Lower leg skin (tissue), 4 donors: ENCODE data around the gene TLNRD1. TPM values are rescaled to one million over a fixed set of nuclear protein-coding genes. Genes with fewer than 3 reads are reported as not detected.

Experiments used
- DNase-seq, 2 donors: peaks; one replicate each; pipeline ENCODE4 v3.0.0-alpha.2; 2019; ENCODE audit warnings: low spot score in 2 of 2
- H3K4me3 ChIP-seq: fragments of 200-600 bp; sonication (generic); 2 replicates; pipeline ENCODE4 v1.5.1; 2017; ENCODE audit warnings: mild to moderate bottlenecking, low read depth; ENCODE audit not compliant: poor library complexity, severe bottlenecking
- CTCF ChIP-seq, 3 donors: fragments of 450-650 bp; IDR thresholded peaks; one replicate each; pipeline ENCODE4 v1.5.1; 2016; ENCODE audit warnings: antibody characterized with exemption in 3 of 3, mild to moderate bottlenecking in 3 of 3, moderate library complexity in 2 of 3
- POLR2A ChIP-seq, 2 donors: fragments of 450-650 bp; IDR thresholded peaks; one replicate each; pipeline ENCODE4 v1.6.1; 2016 to 2017; ENCODE audit warnings: antibody characterized with exemption in 2 of 2, mild to moderate bottlenecking in 1 of 2, moderate library complexity in 1 of 2
- WGBS, 2 donors: methylation state at CpG; one replicate each; pipeline ENCODE4 v1.1.5; 2018; 5-methylcytosine and 5-hydroxymethylcytosine counted together
- intact Hi-C: fragments of 100-400 bp; cut with DNase I; formaldehyde crosslinking; loops from one replicate; pipeline ENCODE4 v1.15.0; 2023; ENCODE audit warnings: low total_unique reads
- total RNA-seq, 4 donors: library from RNA; depleted of rRNA; stranded (reverse); fragments of >200 nt; gene quantifications; one replicate each; pipeline ENCODE4 v1.1.0, GENCODE V29; 2016

The TLNRD1 gene
- total RNA-seq, 4 donors from 2014 or later: 7.3 to 15.0 (median 12.1) TPM

GRCh38 chr15:80979538-80980200 is 21.1 kb upstream of the TLNRD1 start:
- DNase-seq: no peak
- TF ChIP-seq CTCF (IDR thresholded peaks at IDR 0.05) (no peak), POLR2A (IDR thresholded peaks at IDR 0.05) (no peak)
- H3K4me3 ChIP-seq: no peak overlapping the region
- 84 to 89% methylated on average over 8 of the region's 8 CpGs for WGBS, 2 donors
- intact Hi-C loops: loop anchor here (10.0 kb wide), 1 partner anchor 125 kb away; no protein-coding TSS in a partner anchor

- WGBS, 2 donors: 88 to 95% methylated on average over 2 of the region's 2 CpGs
- no peak overlapping the region for H3K4me3 ChIP-seq
- no peak for TF ChIP-seq POLR2A (IDR thresholded peaks at IDR 0.05)
- no peak for TF ChIP-seq CTCF (IDR thresholded peaks at IDR 0.05)
- intact Hi-C loops: loop anchor here (10.0 kb wide), 1 partner anchor 123 kb away; no protein-coding TSS in a partner anchor
- DNase-seq: no peak
Observed at GRCh38 chr15:80982205-80982604, 18.5 kb upstream of the TLNRD1 start.

GRCh38 chr15:80982839-80983238 is 17.9 kb upstream of the TLNRD1 start:
- H3K4me3 ChIP-seq: no peak overlapping the region
- 85 to 90% methylated on average over 5 of the region's 5 CpGs for WGBS, 2 donors
- TF ChIP-seq POLR2A (IDR thresholded peaks at IDR 0.05) (no peak), CTCF (IDR thresholded peaks at IDR 0.05) (no peak)
- intact Hi-C loops: loop anchor here (10.0 kb wide), 1 partner anchor 122 kb away; no protein-coding TSS in a partner anchor
- no peak for DNase-seq

GRCh38 chr15:80984856-80985255 is 15.9 kb upstream of the TLNRD1 start:
- TF ChIP-seq POLR2A (IDR thresholded peaks at IDR 0.05): no peak
- TF ChIP-seq CTCF (IDR thresholded peaks at IDR 0.05): no peak
- DNase-seq: peak in 1 of 2 donors; percentile 47
- intact Hi-C loops: loop anchor here (10.0 kb wide), 1 partner anchor 120 kb away; no protein-coding TSS in a partner anchor
- no peak overlapping the region for H3K4me3 ChIP-seq
- 40 to 51% methylated on average over 9 of the region's 9 CpGs for WGBS, 2 donors

GRCh38 chr15:80985981-80986380 is 14.7 kb upstream of the TLNRD1 start:
- intact Hi-C loops: loop anchor here (10.0 kb wide), 1 partner anchor 119 kb away; no protein-coding TSS in a partner anchor
- 87 to 94% methylated on average over 5 of the region's 5 CpGs for WGBS, 2 donors
- TF ChIP-seq CTCF (IDR thresholded peaks at IDR 0.05) (no peak), POLR2A (IDR thresholded peaks at IDR 0.05) (no peak)
- DNase-seq: no peak
- H3K4me3 ChIP-seq: no peak overlapping the region
